GM19324 (cell line): ENCODE data around the gene IFT122.
A peak's percentile ranks its signal among the peaks of the same experiment; 100 is the strongest.
"Not testable (repeated sequence)": the region's sequence is repeated elsewhere in the genome, so short reads cannot be mapped to it uniquely, and the experiment has no call there.

Experiments used
- ATAC-seq: cut with Tn5 transposase; IDR thresholded peaks from one replicate; pipeline ENCODE4 v1.9.1; 2021; ENCODE audit warnings: mild to moderate bottlenecking, moderate library complexity; ENCODE audit not compliant: unreplicated experiment, low FRiP score

IFT122 gene

DNA sequence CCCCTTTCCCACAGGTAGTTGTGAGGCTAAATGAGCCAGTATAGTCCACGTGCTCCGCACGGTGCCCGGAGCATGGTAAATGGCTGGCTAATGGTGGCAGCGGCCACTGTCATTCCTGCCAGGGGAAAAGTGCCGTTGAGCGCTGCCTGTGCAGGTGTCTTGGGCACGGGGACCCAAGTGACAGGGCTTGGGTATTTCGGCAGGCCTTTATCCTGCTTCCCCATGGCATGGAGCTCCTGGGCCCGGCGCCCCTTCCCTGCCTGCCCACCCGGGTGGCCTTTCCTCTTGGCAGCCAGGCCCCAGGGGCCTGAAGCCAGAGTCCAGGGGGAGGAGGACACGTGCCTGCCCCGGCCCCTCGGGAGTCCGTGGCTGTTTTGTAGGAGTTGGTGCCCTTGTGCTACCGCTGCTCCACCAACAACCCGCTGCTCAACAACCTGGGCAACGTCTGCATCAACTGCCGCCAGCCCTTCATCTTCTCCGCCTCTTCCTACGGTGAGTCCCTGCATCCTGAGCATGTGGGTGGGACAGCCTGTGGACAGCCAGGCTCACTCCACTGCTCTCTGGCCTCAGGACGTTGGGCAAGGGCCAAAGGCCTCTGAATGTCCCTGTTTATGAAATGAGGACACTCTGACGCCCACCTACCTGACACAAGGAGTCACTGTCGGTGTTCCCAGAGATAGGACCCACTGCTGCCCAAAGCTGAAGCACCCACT lies 75.2 kb downstream of the IFT122 start:
- ATAC-seq, result not testable (repeated sequence)

DNA sequence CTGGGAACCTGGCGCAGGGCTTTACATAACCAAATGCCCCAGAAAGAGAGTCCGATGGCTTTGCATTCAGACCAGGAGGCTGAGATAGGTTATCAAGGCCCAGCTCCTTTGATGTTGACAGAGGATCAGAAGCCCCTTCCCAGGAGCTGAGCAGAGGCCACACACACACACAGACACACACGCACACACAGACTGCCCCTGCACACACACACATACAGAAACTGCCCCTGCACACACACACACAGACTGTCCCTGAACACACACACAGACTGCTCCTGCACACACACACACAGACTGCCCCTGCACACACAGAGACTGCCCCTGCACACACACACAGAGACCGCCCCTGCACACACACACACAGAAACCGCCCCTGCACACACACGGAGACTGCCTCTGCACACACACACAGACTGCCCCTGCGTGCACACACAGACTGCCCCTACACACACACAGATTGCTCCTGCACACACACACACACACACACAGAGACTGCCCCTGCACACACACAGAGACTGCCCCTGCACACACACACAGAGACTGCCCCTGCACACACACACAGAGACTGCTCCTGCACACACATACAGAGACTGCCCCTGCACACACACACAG lies 75.9 kb downstream of the IFT122 start:
- not testable (repeated sequence) for ATAC-seq

DNA sequence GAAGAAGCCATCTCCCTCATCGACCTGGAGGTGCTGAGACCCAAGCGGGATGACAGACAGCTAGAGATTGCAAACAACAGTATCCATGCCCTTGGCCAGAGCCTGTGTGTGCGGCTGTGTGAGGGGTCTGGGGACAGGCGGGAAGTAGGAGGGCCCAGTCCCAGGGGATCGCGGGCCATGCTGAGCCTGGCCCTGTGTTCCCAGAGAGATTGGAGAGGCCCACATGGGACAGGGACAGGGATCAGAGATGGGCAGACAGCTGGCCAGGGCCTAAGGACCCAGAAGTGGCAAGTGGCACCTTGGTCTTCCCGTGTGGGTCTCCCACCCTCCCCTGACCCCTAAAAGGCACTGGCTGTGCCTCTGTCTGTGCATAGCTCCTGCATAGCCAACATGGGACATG lies 77.5 kb downstream of the IFT122 start:
- no peak for ATAC-seq

DNA sequence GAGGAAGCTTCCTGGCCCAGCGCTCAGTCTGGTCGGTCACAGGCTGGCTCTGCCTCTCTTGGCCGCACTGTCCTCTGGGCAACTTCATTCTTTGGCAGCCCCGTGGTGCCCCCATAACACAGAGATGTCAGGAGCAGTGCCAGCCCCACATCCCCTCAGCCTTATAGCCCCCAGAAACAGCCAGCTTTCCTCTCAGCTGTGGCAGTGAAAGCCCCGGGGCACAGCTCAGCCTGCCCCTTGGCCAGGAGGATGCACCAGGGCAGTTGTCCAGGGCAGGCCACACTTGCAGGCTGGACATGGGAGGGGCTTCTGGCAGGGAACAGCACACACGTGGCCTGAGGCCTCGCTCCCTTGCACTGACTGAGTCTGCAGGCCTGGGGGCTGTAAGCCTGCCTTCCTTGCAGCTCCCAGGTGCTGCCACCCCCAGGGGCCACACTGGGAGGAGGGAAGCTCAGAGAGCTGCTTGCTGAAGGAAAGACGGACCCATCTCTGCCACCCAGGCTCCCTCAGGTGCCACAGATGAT lies 78.1 kb downstream of the IFT122 start:
- no peak for ATAC-seq

DNA sequence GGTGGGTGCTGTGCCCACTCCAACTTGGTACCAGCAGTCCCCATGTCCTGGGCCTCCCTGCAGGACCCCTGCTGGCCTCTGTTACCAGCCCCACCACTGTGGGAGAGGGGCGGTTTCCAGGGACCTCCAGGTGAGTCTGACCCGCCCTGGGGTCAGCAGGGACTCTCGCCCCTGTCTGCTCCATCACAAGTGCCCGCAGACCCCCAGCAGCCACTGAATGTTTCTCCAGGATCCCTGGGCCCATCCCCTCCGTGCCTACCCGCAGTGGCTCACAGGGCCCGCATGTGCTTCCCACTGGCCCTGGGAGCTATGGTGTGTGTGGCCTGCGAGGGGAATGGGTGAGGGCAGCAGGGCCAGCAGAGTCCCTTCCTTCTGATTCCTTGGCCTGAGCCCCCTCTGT lies 78.6 kb downstream of the IFT122 start:
- ATAC-seq, result no peak

DNA sequence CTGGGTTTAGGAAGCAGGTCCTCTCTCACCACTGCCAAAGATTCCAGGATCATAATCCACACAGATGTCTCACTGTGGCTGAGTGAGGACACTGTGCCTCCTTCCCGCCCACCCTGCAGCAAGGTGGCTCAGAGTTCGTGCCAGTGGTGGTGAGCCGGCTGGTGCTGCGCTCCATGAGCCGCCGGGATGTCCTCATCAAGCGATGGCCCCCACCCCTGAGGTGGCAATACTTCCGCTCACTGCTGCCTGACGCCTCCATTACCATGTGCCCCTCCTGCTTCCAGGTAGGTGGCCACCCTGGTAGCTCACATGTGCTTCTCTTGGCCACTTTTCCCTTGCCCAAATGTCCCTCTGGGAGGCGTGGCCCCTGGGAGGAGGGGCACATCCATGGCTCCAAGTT lies 79.4 kb downstream of the IFT122 start:
- no peak for ATAC-seq

DNA sequence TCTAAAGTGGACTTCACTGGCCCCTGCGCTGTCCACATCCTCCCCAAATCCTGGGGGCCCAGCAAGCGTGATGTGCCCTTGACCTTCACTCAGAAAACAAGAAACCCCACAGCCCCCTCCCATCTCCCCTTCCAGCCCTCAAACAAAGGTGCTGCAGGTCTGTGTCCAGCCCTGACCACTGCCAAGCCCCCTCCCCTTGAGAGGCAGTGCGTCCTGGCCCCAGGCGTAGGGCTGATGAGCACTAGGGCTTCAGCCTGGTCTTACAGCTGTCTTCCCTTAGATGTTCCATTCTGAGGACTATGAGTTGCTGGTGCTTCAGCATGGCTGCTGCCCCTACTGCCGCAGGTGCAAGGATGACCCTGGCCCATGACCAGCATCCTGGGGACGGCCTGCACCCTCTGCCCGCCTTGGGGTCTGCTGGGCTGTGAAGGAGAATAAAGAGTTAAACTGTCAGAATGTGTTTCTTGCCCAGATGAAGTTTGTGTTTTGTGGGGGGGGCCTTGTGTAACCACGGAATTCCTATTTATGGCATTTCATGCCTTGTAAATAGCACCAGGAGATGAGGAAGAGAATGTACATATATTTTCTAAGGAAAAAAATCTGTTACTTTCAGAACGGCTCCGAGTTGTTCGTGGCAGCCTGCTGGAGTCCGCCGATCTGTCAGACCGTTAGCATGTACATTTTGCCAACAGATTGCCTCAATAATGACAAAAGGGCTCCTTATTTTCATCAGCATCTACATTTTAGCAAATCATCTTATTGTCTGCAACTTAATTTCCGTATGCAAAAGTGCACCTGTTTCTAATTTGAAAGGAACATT lies 80.1 kb downstream of the IFT122 start:
- no peak for ATAC-seq

DNA sequence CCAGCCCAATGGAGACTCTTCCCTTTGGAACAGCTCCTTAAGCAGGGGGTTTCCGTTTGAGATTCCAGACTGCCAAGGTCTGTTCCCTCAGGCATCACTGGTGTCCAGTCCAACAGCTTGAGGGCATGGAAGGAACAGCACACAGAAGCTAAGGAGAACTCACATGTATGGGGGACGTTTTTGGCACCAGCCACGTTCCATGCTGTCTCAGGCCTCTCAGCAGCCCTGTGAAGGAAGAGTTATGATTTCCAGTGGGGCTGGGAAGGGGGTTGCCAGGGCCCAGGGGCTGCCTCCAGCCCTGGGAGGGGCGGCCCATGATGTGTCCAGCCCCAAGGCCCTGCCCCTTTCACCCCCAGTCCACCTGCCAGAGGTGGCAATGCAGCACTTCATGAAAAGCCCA lies 80.9 kb downstream of the IFT122 start:
- ATAC-seq, result no peak

DNA sequence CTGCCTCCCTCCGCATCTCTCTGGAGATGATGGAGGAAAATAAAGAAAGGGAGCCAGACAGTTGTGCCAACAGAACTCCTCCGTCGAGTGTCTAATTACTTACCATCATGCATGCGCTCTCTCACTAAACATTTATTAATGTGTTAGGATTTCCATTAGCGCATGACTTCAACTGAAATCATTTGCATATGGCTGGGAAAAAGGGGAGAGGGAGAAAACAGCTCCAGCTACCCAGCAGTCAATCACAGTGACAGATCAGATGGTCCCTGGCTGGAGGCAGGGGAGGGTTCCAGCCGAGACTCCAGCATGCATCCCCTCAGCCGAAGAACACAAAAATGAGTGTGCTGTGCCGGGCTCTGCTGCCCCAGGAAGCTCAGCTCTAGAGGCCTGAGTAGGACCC lies 81.6 kb downstream of the IFT122 start:
- ATAC-seq, result no peak

DNA sequence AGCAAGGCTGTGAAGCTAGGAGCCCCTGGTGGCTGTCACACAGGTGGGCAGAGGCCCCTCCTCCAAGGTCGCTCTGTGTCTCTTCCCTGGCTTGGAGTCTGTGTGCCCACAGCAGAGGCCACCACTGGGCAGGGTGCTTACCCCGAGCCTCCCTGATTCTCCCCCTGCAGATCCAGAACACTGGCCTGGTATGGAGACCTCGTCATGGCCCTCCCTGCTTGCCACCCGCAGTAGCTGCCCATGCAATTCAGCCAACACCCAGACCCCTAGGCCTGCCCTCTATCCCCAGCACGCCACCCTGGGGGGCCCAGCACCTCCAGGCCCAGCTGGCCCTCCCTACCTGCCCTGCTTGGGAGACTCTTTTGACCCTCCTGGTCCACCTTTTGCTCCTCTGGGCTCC lies 82.9 kb downstream of the IFT122 start:
- ATAC-seq, result no peak

DNA sequence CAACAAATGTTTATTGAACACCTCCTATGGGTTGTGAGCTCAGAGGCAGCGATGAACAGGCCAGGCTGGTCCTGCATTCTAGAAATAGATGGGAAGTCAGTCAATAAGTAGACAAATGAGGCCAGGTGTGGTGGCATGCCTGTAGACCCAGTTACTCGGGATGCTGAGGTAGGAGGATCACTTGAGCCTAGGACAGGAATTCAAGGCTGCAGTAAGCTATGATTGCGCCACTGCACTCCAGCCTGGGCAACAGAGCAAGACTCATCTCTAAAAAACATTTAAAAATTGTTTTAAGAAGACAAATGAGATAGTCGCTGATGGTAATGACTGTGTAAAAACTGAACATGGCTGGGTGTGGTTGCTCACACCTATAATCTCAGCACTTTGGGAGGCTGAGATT lies 84.1 kb downstream of the IFT122 start:
- no peak for ATAC-seq

DNA sequence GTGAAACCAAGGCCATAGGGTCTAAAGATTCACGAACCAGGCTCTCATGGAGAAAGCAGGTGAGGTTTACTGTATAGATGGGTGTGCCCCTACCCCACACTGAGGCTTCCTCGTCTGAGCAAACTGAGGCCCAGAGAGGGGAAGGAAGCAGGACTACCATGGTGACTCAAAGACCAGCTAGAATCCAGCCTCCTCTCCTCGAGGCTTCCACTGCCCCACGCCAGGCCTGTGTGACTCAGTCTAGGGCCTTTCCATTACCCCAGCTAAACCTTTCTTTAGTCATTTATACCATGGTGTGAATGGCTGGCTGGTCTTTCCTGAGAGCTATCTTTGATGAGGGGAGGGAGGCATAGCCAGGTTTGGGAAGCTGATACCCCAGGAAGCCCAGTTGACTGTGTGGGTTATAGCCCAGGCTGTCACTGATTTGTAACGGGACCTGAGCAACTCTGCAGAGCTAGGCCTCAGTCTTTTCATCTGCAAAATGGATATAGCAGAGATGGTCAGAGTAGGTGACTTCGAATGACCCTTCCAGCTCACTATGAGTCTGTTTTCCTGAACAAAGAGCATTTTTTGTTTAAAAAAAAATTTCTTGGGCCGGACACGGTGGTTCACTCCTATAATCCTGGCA lies 85.4 kb downstream of the IFT122 start:
- no peak for ATAC-seq

DNA sequence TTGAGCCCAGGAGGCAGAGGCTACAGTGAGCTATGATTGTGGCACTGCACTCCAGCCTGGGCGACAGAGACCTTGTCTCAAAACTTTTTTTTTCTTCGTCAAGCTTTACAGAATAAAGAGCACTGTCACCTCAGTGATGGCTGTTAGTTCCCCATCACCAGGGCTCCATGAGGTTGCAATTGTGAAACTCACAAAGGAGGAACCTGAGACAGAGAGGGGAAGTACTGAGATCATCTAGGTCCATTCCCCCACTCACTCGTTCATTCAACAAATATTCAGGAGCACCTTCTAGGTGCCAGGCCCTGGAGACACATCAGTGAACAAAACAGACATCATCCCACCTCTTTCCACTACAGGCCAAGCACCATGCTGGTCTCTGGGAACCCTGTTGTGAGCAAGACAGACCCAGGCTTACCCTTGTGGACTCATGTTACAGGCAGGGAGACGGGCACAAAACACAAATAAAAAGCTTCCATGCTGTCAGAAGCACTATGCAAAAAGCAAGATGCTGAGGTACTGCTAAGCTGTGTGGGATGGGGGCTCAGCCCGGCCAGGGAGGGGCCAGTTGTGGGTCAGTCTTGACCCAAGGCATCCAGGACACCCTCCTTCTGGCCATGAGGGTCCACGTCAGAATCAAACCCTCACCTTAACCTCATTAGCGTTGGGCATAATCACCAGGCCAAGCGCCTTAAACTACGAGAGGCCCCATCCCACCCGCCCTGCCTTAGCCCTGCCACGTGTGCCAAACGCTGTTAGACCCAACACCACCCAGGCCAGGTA lies 86.3 kb downstream of the IFT122 start:
- ATAC-seq, result peak; percentile 69

DNA sequence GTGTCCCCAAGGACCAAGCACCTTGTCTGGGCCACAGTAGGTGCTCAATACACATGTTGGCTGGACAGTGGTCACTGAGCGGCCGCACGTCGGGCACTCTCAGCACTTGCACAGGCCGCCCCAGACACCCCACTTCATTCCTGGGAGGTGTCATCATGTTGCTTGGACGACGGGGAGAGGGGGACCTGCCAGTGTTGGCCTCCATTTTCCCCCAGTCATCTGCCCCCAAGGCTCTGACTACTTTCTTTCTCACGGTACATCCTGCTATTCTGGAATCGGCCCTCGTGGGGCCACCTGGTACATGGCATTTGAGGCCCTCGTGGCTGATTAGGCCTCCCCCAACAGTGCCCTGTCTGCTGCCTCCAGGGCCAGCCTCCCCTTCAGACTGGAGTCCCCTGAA lies 87.2 kb downstream of the IFT122 start:
- ATAC-seq, result no peak

DNA sequence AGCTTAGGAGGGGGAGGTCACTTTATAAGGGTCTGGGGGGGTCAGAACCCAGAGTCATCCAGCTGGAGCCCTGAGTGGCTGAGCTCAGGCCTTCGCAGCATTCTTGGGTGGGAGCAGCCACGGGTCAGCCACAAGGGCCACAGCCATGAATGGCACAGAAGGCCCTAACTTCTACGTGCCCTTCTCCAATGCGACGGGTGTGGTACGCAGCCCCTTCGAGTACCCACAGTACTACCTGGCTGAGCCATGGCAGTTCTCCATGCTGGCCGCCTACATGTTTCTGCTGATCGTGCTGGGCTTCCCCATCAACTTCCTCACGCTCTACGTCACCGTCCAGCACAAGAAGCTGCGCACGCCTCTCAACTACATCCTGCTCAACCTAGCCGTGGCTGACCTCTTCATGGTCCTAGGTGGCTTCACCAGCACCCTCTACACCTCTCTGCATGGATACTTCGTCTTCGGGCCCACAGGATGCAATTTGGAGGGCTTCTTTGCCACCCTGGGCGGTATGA lies 88.6 kb downstream of the IFT122 start, which contains the start of gene RHO:
TSS of gene RHO (plus strand) at position 51 of the 512 bp plus-strand sequence. CDS start at position 146, 95 bp downstream.
- ATAC-seq, result no peak

DNA sequence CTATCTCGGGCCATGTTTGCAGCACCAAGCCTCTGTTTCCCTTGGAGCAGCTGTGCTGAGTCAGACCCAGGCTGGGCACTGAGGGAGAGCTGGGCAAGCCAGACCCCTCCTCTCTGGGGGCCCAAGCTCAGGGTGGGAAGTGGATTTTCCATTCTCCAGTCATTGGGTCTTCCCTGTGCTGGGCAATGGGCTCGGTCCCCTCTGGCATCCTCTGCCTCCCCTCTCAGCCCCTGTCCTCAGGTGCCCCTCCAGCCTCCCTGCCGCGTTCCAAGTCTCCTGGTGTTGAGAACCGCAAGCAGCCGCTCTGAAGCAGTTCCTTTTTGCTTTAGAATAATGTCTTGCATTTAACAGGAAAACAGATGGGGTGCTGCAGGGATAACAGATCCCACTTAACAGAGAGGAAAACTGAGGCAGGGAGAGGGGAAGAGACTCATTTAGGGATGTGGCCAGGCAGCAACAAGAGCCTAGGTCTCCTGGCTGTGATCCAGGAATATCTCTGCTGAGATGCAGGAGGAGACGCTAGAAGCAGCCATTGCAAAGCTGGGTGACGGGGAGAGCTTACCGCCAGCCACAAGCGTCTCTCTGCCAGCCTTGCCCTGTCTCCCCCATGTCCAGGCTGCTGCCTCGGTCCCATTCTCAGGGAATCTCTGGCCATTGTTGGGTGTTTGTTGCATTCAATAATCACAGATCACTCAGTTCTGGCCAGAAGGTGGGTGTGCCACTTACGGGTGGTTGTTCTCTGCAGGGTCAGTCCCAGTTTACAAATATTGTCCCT lies 89.6 kb downstream of the IFT122 start:
- no peak for ATAC-seq

DNA sequence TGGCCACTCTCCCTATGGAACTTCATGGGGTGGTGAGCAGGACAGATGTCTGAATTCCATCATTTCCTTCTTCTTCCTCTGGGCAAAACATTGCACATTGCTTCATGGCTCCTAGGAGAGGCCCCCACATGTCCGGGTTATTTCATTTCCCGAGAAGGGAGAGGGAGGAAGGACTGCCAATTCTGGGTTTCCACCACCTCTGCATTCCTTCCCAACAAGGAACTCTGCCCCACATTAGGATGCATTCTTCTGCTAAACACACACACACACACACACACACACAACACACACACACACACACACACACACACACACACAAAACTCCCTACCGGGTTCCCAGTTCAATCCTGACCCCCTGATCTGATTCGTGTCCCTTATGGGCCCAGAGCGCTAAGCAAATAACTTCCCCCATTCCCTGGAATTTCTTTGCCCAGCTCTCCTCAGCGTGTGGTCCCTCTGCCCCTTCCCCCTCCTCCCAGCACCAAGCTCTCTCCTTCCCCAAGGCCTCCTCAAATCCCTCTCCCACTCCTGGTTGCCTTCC lies 90.3 kb downstream of the IFT122 start:
- no peak for ATAC-seq

DNA sequence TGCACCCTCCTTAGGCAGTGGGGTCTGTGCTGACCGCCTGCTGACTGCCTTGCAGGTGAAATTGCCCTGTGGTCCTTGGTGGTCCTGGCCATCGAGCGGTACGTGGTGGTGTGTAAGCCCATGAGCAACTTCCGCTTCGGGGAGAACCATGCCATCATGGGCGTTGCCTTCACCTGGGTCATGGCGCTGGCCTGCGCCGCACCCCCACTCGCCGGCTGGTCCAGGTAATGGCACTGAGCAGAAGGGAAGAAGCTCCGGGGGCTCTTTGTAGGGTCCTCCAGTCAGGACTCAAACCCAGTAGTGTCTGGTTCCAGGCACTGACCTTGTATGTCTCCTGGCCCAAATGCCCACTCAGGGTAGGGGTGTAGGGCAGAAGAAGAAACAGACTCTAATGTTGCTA lies 90.8 kb downstream of the IFT122 start:
- ATAC-seq, result no peak

DNA sequence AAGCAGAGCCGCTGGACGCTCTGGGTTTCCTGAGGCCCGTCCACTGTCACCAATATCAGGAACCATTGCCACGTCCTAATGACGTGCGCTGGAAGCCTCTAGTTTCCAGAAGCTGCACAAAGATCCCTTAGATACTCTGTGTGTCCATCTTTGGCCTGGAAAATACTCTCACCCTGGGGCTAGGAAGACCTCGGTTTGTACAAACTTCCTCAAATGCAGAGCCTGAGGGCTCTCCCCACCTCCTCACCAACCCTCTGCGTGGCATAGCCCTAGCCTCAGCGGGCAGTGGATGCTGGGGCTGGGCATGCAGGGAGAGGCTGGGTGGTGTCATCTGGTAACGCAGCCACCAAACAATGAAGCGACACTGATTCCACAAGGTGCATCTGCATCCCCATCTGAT lies 91.7 kb downstream of the IFT122 start:
- no peak for ATAC-seq
